Panc1 (cell line): ENCODE measurements around the gene ETNK1. TPM values are rescaled to one million over a fixed set of nuclear protein-coding genes. Genes with fewer than 3 reads are reported as not detected.

Experiments
- ATAC-seq: fragments of 200-7000 bp; cut with Tn5 transposase; 2 replicates; pipeline ENCODE4 v1.9.1; 2020; ENCODE audit warnings: mild to moderate bottlenecking, moderate library complexity
- BruUV-seq: library from RNA; stranded (reverse); fragments of 400-500 nt; replicated peaks from 2 replicates; lab custom pipeline; 2021; lab: Mats Ljungman, UMichigan
- CTCF ChIA-PET: fragments of 300-600 bp; sonication (Branson Sonifier 250); formaldehyde crosslinking; loops from one replicate; lab custom pipeline; 2022; ENCODE audit warnings: antibody characterized with exemption; lab: Charles Lee
- POLR2A ChIA-PET: fragments of 300-600 bp; sonication (Branson Sonifier 250); formaldehyde crosslinking; loops from one replicate; lab custom pipeline; 2022; ENCODE audit warnings: antibody characterized with exemption; lab: Charles Lee
- DNase-seq: peaks from one replicate; pipeline ENCODE4 v3.0.0-alpha.2; 2010; ENCODE audit warnings: low read depth, low spot score
- H3K27ac ChIP-seq: 2 replicates; pipeline ENCODE4 v1.5.1; 2011; ENCODE audit warnings: mild to moderate bottlenecking, low read length, inconsistent platforms
- H3K27me3 ChIP-seq: fragments of 200-500 bp; sonication (Bioruptor generic); 2 replicates; pipeline ENCODE4 v1.6.0; 2014; ENCODE audit warnings: low read length, inconsistent platforms; ENCODE audit not compliant: control insufficient read depth, insufficient read depth
- H3K36me3 ChIP-seq: fragments of 200-500 bp; sonication (Bioruptor generic); 2 replicates; pipeline ENCODE4 v1.5.1; 2014; ENCODE audit warnings: inconsistent platforms, mild to moderate bottlenecking, low read length, moderate library complexity; ENCODE audit not compliant: control insufficient read depth, insufficient read depth
- H3K4me1 ChIP-seq: 2 replicates; pipeline ENCODE4 v1.5.1; 2011; ENCODE audit warnings: inconsistent platforms, mild to moderate bottlenecking, low read length, moderate library complexity; ENCODE audit not compliant: control insufficient read depth, insufficient read depth
- H3K4me3 ChIP-seq, 2 experiments: 2 replicates each; pipeline ENCODE4 v1.5.1; 2011 to 2012; ENCODE audit warnings: low read depth in 2 of 2, low read length in 2 of 2, mild to moderate bottlenecking in 2 of 2, inconsistent platforms in 1 of 2, moderate library complexity in 1 of 2
- H3K9me3 ChIP-seq: fragments of 200-500 bp; sonication (Bioruptor generic); 2 replicates; pipeline ENCODE4 v1.5.1; 2014; ENCODE audit warnings: low read depth, mild to moderate bottlenecking, inconsistent platforms, low read length, moderate library complexity; ENCODE audit not compliant: control insufficient read depth, insufficient read depth
- POLR2AphosphoS5 ChIP-seq: IDR thresholded peaks from 2 replicates; pipeline ENCODE4 v1.6.1; 2012; ENCODE audit warnings: mild to moderate bottlenecking, low read depth, low read length, moderate library complexity
- REST ChIP-seq, 2 experiments: IDR thresholded peaks; 2 replicates each; pipeline ENCODE4 v1.6.1; 2011 to 2012; ENCODE audit warnings: low read depth in 2 of 2, control low read depth in 1 of 2, low read length in 1 of 2, mild to moderate bottlenecking in 1 of 2, moderate library complexity in 1 of 2; ENCODE audit not compliant: insufficient read depth in 1 of 2
- SIN3A ChIP-seq: IDR thresholded peaks from 2 replicates; pipeline ENCODE4 v1.6.1; 2012; ENCODE audit warnings: low read depth, mild to moderate bottlenecking, low read length, moderate library complexity, borderline replicate concordance; ENCODE audit not compliant: insufficient read depth
- TCF7L2 ChIP-seq: IDR thresholded peaks from 2 replicates; pipeline ENCODE4 v1.6.1; 2011; ENCODE audit warnings: mild to moderate bottlenecking, low read depth, low read length, inconsistent platforms
- in situ Hi-C: cut with HindIII; loops from 2 replicates; pipeline ENCODE4 v1.10.0; 2016; ENCODE audit warnings: low sequenced_read_pairs, low pct_unique_long_range_greater_than_20kb
- intact Hi-C: fragments of 100-400 bp; cut with micrococcal nuclease; formaldehyde crosslinking; loops from one replicate; pipeline ENCODE4 v1.10.0; 2022; ENCODE audit not compliant: unreplicated experiment
- total RNA-seq: library from RNA; stranded (reverse); gene quantifications from one replicate; pipeline ENCODE4 v1.2.1, GENCODE V29; 2021; ENCODE audit not compliant: unreplicated experiment
- TF ChIP-seq, protein P1 (sequence below): fragments of 450-650 bp; IDR thresholded peaks from 2 replicates; pipeline ENCODE4 v1.5.1; 2017; ENCODE audit warnings: mild to moderate bottlenecking

The ETNK1 gene
- total RNA-seq, 1 experiment from 2014 or later, result 43.1 TPM

DNA sequence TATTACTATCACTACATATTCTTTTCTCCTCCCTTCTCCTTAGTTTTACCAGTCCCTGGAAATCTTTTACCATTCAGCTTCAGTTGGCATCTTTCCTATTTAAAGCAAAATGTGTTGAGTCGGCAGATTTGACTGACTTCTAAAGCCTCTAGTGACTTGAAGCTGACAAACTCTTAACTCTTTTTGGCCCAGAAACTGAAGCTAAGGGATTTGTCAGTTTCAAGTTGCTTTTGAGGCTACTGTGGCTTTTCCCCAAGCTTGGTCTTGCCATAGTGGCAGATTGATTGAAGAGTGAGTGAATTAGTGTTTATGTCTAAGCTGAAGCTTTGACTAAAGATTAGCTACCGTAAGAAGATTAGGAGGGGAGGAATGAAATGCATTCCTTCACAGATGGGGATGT is 104.0 kb downstream of the ETNK1 start:
- ChIA-PET CTCF (no interaction called here), POLR2A (no interaction called here)
- H3K27ac ChIP-seq, result no peak overlapping the region
- no peak overlapping the region for H3K4me3 ChIP-seq
- ATAC-seq (no peak), DNase-seq (no peak)
- no peaks in the 10 kb centered on the region for H3K27me3 ChIP-seq
- no peaks in the 10 kb centered on the region for H3K9me3 ChIP-seq
- no peaks in the 10 kb centered on the region for H3K4me1 ChIP-seq
- no peaks in the 10 kb centered on the region for H3K36me3 ChIP-seq
- intact Hi-C loops (no loop called here), in situ Hi-C loops (no loop called here)
- TF ChIP-seq SIN3A, result no peak
- no peak for TF ChIP-seq REST (IDR thresholded peaks at IDR 0.05; ENCODE audit: insufficient read depth in 1 of 2, low read depth in 2 of 2, low read length in 1 of 2)
- TF ChIP-seq TCF7L2, result no peak
- no peak for TF ChIP-seq POLR2AphosphoS5
- TF ChIP-seq, protein P1, sequence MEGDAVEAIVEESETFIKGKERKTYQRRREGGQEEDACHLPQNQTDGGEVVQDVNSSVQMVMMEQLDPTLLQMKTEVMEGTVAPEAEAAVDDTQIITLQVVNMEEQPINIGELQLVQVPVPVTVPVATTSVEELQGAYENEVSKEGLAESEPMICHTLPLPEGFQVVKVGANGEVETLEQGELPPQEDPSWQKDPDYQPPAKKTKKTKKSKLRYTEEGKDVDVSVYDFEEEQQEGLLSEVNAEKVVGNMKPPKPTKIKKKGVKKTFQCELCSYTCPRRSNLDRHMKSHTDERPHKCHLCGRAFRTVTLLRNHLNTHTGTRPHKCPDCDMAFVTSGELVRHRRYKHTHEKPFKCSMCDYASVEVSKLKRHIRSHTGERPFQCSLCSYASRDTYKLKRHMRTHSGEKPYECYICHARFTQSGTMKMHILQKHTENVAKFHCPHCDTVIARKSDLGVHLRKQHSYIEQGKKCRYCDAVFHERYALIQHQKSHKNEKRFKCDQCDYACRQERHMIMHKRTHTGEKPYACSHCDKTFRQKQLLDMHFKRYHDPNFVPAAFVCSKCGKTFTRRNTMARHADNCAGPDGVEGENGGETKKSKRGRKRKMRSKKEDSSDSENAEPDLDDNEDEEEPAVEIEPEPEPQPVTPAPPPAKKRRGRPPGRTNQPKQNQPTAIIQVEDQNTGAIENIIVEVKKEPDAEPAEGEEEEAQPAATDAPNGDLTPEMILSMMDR, result no peak
- no TSS peak for BruUV-seq

DNA sequence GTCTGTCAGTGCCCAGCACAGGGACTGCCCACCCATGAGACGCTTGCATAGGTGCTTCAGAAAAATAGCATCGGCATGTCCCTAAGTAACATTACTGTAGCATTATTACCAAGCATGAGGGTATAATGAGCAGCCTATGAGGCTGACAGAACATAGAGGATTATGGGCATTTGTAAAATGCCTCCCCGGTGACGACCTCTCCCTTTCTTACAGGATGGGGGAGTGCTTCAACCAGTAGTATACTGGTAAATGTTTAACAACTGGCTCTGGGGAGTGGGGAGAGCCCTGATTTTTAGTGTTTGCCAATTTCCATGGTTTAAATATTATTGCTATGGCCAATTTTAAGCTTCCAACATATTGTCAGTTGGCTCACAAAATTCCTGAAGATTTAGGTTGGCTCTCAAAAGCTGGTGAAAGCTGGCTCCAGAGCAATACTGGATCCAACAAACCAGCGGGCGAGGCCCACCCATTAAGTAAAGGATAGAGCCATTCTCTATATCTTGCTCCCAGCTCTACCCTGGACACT is 104.5 kb downstream of the ETNK1 start:
- no peak overlapping the region for H3K4me3 ChIP-seq
- H3K27ac ChIP-seq, result no peak overlapping the region
- no peak for TF ChIP-seq TCF7L2
- TF ChIP-seq, protein P1, result no peak
- TF ChIP-seq SIN3A, result no peak
- no peak for TF ChIP-seq POLR2AphosphoS5
- TF ChIP-seq REST (IDR thresholded peaks at IDR 0.05; ENCODE audit: insufficient read depth in 1 of 2, low read depth in 2 of 2, low read length in 1 of 2), result no peak
- no peaks in the 10 kb centered on the region for H3K4me1 ChIP-seq
- H3K27me3 ChIP-seq, result no peaks in the 10 kb centered on the region
- in situ Hi-C loops (no loop called here), intact Hi-C loops (no loop called here)
- ATAC-seq (no peak), DNase-seq (no peak)
- BruUV-seq, result no TSS peak
- ChIA-PET POLR2A (no interaction called here), CTCF (no interaction called here)
- H3K9me3 ChIP-seq, result no peaks in the 10 kb centered on the region
- no peaks in the 10 kb centered on the region for H3K36me3 ChIP-seq
